ENCODE results near the gene POLR1A.

DNA sequence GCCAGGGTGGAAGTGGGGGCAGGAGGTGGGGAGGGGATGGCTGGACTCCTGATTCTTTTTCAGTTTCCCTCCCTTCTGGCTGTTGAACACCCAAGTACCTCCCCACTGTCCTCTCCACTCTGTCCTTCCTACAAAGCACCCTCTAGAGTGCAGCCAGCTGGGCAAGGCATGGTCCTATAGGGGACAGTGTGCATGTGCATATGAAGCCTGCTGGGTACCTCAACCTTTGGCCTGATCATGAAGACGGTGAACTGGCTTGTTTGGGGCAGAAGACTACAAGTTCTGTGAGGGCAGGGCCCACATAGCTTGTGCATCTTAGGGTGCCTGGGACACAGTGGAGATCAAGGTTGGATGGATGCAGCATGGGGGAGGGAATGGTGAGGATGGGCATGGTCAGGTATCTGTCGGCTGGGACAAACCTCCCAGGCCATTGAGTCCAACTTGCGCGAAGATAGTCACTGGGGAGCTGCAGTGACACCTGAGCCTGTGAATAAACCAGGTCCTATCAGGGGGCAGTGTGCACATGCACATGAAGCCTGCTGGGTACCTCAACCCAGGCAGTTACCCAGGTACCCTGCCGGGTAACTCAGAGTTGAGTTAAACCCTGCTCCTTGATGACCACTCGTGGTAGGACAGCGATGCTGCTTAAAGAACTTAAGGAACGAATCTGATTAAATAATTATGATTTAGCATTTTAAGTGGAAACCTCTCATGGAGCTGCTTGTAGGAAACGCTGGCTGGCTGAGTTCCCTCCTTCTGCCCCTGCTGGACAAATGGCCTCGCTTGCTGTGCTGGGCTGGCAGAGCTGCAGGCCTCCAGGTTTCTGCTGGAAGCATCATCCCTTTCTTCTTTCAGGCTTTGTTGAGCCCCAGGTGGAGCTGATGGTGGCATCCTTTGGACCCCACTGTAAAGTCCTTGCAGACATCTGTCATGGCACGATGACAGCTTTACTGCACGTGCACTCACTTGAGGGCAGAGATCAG, 84.0 kb downstream of the POLR1A start:
- TF ChIP-seq, protein P1, sequence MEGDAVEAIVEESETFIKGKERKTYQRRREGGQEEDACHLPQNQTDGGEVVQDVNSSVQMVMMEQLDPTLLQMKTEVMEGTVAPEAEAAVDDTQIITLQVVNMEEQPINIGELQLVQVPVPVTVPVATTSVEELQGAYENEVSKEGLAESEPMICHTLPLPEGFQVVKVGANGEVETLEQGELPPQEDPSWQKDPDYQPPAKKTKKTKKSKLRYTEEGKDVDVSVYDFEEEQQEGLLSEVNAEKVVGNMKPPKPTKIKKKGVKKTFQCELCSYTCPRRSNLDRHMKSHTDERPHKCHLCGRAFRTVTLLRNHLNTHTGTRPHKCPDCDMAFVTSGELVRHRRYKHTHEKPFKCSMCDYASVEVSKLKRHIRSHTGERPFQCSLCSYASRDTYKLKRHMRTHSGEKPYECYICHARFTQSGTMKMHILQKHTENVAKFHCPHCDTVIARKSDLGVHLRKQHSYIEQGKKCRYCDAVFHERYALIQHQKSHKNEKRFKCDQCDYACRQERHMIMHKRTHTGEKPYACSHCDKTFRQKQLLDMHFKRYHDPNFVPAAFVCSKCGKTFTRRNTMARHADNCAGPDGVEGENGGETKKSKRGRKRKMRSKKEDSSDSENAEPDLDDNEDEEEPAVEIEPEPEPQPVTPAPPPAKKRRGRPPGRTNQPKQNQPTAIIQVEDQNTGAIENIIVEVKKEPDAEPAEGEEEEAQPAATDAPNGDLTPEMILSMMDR (IDR thresholded peaks at IDR 0.05) = no peak
- TF ChIP-seq POLR2A (IDR thresholded peaks at IDR 0.05) = no peak

Measured in tibial nerve (tissue), 3 donors.